GM12878 (cell line): ENCODE measurements around the gene USP34. TPM values are rescaled to one million over a fixed set of nuclear protein-coding genes. Genes with fewer than 3 reads are reported as not detected.

ENCODE experiments used
- ATAC-seq: fragments of 200-7000 bp; cut with Tn5 transposase; 3 replicates; pipeline ENCODE4 v1.9.1; 2020; ENCODE audit warnings: mild to moderate bottlenecking, moderate library complexity
- BruUV-seq: library from RNA; stranded (reverse); fragments of 400-500 nt; replicated peaks from 2 replicates; lab custom pipeline; 2021; lab: Mats Ljungman, UMichigan
- CTCF ChIA-PET: fragments of 300-600 bp; sonication (Branson Sonifier 250); formaldehyde crosslinking; extraction: SDS; loops from one replicate; lab custom pipeline; 2021; ENCODE audit warnings: inconsistent platforms; lab: Yijun Ruan, JAX
- POLR2A ChIA-PET: fragments of 350-600 bp; formaldehyde crosslinking; extraction: SDS; loops from one replicate; lab custom pipeline; 2021; ENCODE audit warnings: inconsistent platforms; lab: Charles Lee
- RAD21 ChIA-PET: fragments of 300-600 bp; sonication (Branson Sonifier 250); formaldehyde crosslinking; loops from one replicate; lab custom pipeline; 2023; ENCODE audit warnings: antibody characterized with exemption; ENCODE audit not compliant: unreplicated experiment; lab: Charles Lee
- SMC1A ChIA-PET: fragments of 300-600 bp; sonication (Branson Sonifier 250); formaldehyde crosslinking; loops from one replicate; lab custom pipeline; 2023; ENCODE audit not compliant: unreplicated experiment, uncharacterized antibody; lab: Charles Lee
- DNase-seq: peaks from one replicate; pipeline ENCODE4 v3.0.0-alpha.2; 2011; ENCODE audit warnings: low read depth, low spot score
- FAIRE-seq: peaks from 3 replicates; lab custom pipeline; 2011; peaks lifted over from hg19 to GRCh38; lab: Jason Lieb, UNC
- H2AFZ ChIP-seq: 2 replicates; pipeline ENCODE4 v1.6.0; 2011; ENCODE audit warnings: low read depth, low read length, control low read depth; ENCODE audit not compliant: control insufficient read depth
- H3K27ac ChIP-seq: 2 replicates; pipeline ENCODE4 v1.5.1; 2011; ENCODE audit warnings: control low read depth; ENCODE audit not compliant: control insufficient read depth, insufficient read depth
- H3K27me3 ChIP-seq, 2 experiments: replicated peaks in 1 of 2; 2 replicates each; pipeline versions ENCODE4 v1.6.0 to v1.6.1; 2011; ENCODE audit warnings: low read length in 1 of 2; ENCODE audit not compliant: control insufficient read depth in 2 of 2, insufficient read depth in 2 of 2
- H3K36me3 ChIP-seq, 2 experiments: 2 replicates each; pipeline ENCODE4 v1.5.1; 2011; ENCODE audit warnings: low read length in 1 of 2; ENCODE audit not compliant: control insufficient read depth in 2 of 2, insufficient read depth in 2 of 2
- H3K4me1 ChIP-seq: 2 replicates; pipeline ENCODE4 v1.6.1; 2011; ENCODE audit warnings: mild to moderate bottlenecking, low read length, moderate library complexity, mixed read lengths; ENCODE audit not compliant: control insufficient read depth, insufficient read depth
- H3K4me2 ChIP-seq: 2 replicates; pipeline ENCODE4 v1.6.0; 2011; ENCODE audit warnings: control low read depth; ENCODE audit not compliant: control insufficient read depth, insufficient read depth
- H3K4me3 ChIP-seq: fragments of 200-600 bp; sonication (generic); 2 replicates; pipeline ENCODE4 v1.5.1; 2016
- H3K79me2 ChIP-seq: 2 replicates; pipeline ENCODE4 v1.6.0; 2011; ENCODE audit warnings: low read length; ENCODE audit not compliant: control insufficient read depth, insufficient read depth
- H3K9ac ChIP-seq: 2 replicates; pipeline ENCODE4 v1.8.0; 2011; ENCODE audit warnings: low read length, control low read depth, mixed read lengths; ENCODE audit not compliant: control insufficient read depth, insufficient read depth
- H3K9me3 ChIP-seq: replicated peaks from 3 replicates; pipeline ENCODE4 v1.5.1; 2011; ENCODE audit warnings: mild to moderate bottlenecking, low read length; ENCODE audit not compliant: control insufficient read depth, insufficient read depth
- H4K20me1 ChIP-seq: 2 replicates; pipeline ENCODE4 v1.6.0; 2011; ENCODE audit not compliant: control insufficient read depth, insufficient read depth
- CBX3 ChIP-seq: fragments of 200-600 bp; sonication (generic); IDR thresholded peaks from 2 replicates; pipeline ENCODE4 v1.6.1; 2016; ENCODE audit warnings: low read depth, borderline replicate concordance
- NFYB ChIP-seq: IDR thresholded peaks from 2 replicates; pipeline ENCODE4 v1.6.1; 2011; ENCODE audit warnings: low read depth, mild to moderate bottlenecking, low read length, improper control_type of control experiment, moderate library complexity; ENCODE audit not compliant: insufficient read depth
- NKRF ChIP-seq: fragments of 450-650 bp; conservative IDR thresholded peaks from 2 replicates; pipeline ENCODE4 v1.6.1; 2017; ENCODE audit warnings: mild to moderate bottlenecking, moderate library complexity
- NR2F1 ChIP-seq: fragments of 450-650 bp; conservative IDR thresholded peaks from 2 replicates; pipeline ENCODE4 v1.6.1; 2017; ENCODE audit warnings: mild to moderate bottlenecking
- PBX3 ChIP-seq: IDR thresholded peaks from 2 replicates; pipeline ENCODE4 v1.6.1; 2011; ENCODE audit warnings: mild to moderate bottlenecking, low read depth, low read length, moderate library complexity; ENCODE audit not compliant: insufficient replicate concordance
- WGBS: methylation state at CpG from one replicate; pipeline ENCODE4 v1.1.6; 2016; ENCODE audit warnings: low lambda C conversion rate; ENCODE audit not compliant: insufficient replicate concordance, insufficient coverage; ENCODE audit errors: missing lambda C conversion rate; 5-methylcytosine and 5-hydroxymethylcytosine counted together
- in situ Hi-C: fragments of 300-500 bp; cut with MboI; formaldehyde crosslinking; loops from 9 replicates; pipeline ENCODE4 v1.14.3; 2018; ENCODE audit warnings: mixed read lengths
- intact Hi-C: fragments of 100-400 bp; cut with micrococcal nuclease; formaldehyde crosslinking; loops from one replicate; pipeline ENCODE4 v1.14.2; 2022; ENCODE audit not compliant: unreplicated experiment
- polyA plus RNA-seq, 11 experiments: library from polyadenylated mRNA; depleted of rRNA in 4 of 11; unstranded in 6 of 11; stranded (reverse) in 5 of 11; fragments of >200 nt; fragmentation: Nextera tagmentation in 4 of 11; fragmentation: Illumina TruSeq in 1 of 11; extraction: Ambion mirVana in 4 of 11; extraction: Trizol in 1 of 11; gene quantifications; 1 replicate in 1 of 11; 2 replicates in 10 of 11; pipeline versions ENCODE4 v1.2.1 to v1.2.3, GENCODE V29; 2011 to 2016; ENCODE audit warnings: inconsistent platforms in 2 of 11, missing spikeins in 2 of 11, low read depth in 1 of 11
- total RNA-seq, 4 experiments: library from RNA; depleted of rRNA in 3 of 4; stranded (reverse); fragments of >200 nt in 3 of 4; fragmentation: Illumina TruSeq in 1 of 4; extraction: Trizol in 1 of 4; gene quantifications; 2 replicates each; pipeline versions ENCODE4 v1.2.1 to v1.2.3, GENCODE V29; 2013 to 2021

The USP34 gene
- total and polyA plus RNA-seq, 10 of the 15 experiments (the other 5 are each of a cell fraction or from before 2014, with no cell fraction given), result 26.2 to 106 (median 62.1) TPM

- peak; percentile 68; the same call in 1 of the 2 replicates for TF ChIP-seq NKRF
- TF ChIP-seq PBX3, result no peak
- no peak for TF ChIP-seq CBX3
Measured at GRCh38 chr2:61443342-61444041, 27.4 kb downstream of the USP34 start (continued).

- peaks cover 3% of the 10 kb centered on the region; the same call in 2 of the 3 replicates for H3K9me3 ChIP-seq
- H3K27me3 ChIP-seq, result no peaks in the 10 kb centered on the region
- no peak overlapping the region for H3K4me2 ChIP-seq
- ChIA-PET SMC1A (interaction anchor here (0.7 to 3.9 kb wide), 11 partner anchors 10 to 29 kb away, joined by 3 to 27 read pairs (median 5); no protein-coding TSS in a partner anchor), CTCF (interaction anchor here (1.5 kb wide), 2 partner anchors 11 to 13 kb away, joined by 3 to 16 read pairs; no protein-coding TSS in a partner anchor), POLR2A (interaction anchor here (0.5 to 1.5 kb wide), 5 partner anchors 13 to 303 kb away, joined by 3 to 6 read pairs (median 4); no protein-coding TSS in a partner anchor), RAD21 (interaction anchor here (0.7 to 2.1 kb wide), 7 partner anchors 8 to 99 kb away, joined by 3 to 11 read pairs (median 3); partner anchors contain the start of gene XPO1)
- peaks cover 0 to 7% of the 10 kb centered on the region in 2 experiments; a peak in 2 of 4 replicates for H3K36me3 ChIP-seq
- in situ Hi-C loops (no loop called here), intact Hi-C loops (no loop called here)
- no peak for DNase-seq
- BruUV-seq, result no TSS peak
- peaks cover 53% of the 10 kb centered on the region for H3K4me1 ChIP-seq
- no peaks in the 10 kb centered on the region for H4K20me1 ChIP-seq
- H3K4me3 ChIP-seq, result no peak overlapping the region
- H3K79me2 ChIP-seq, result peaks cover 93% of the 10 kb centered on the region
- H3K9ac ChIP-seq, result no peak overlapping the region
- H2AFZ ChIP-seq, result no peak overlapping the region
- no peak for FAIRE-seq
- 0 out of 2 replicates have a peak, but pooled peaks have one; percentile 57 for TF ChIP-seq NR2F1
- TF ChIP-seq NFYB, result no peak
- ATAC-seq, result peak; percentile 7
- H3K27ac ChIP-seq, result no peak overlapping the region; the same call in 1 of the 2 replicates
- 71% methylated on average over 7 of the region's 7 CpGs for WGBS
Measured at GRCh38 chr2:61439241-61440002, 31.5 kb downstream of the USP34 start.
